GM19099 (cell line): Measurements from ENCODE around the gene ADAMTSL2.

Experiments used
- POLR2A ChIP-seq: IDR thresholded peaks from 3 replicates; pipeline ENCODE4 v1.6.1; 2011; ENCODE audit warnings: low read depth; ENCODE audit not compliant: insufficient read length; ENCODE audit errors: extremely low read depth

Gene ADAMTSL2

GRCh38 chr9:133584559-133585476, 50.3 kb downstream of the ADAMTSL2 start:
- TF ChIP-seq POLR2A, result no peak

DNA sequence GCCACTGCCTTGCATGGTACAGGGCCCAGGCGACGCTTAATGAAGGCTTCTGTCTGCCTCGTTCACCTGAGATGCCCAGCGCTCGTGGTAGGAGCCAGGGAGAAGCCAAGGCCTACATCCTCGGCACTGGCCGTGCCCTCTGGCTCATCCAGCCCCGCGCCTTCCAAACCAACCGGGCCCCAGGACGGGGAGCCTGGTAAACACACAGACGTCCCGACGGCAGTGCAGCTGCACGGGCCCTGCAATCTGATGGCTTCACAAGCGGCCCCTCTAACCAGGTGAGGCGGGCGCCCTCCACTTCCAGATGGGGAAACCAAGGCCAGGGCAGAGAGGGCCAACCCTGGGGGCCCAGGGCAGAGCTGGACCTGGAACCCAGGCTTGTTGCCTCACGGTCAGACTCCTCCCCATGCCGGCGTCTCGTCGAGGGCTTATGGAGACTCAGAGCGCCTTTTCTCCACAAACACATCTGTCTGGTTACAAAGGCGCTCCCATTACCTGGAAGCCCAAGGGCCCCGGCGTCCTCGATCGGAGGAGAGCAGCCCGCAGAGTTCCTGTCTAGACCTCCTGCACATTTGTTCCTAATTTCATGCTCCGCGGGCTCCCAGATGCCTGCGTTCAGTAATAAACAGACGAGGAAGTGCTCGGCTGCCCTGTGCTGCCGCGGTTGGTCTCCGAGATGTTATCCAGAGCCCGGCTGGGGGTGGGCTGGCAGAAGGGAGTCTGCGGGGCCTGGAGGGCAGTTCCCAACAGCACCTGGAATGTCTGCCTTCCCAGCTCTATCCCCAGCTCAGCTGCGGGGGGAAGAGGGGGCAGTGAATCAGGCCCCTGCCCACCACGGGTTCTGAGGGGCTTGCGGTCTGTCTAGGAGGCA, 51.2 kb downstream of the ADAMTSL2 start:
- no peak for TF ChIP-seq POLR2A

- TF ChIP-seq POLR2A, result no peak
Measured at GRCh38 chr9:133587051-133587450, 52.5 kb downstream of the ADAMTSL2 start.

DNA sequence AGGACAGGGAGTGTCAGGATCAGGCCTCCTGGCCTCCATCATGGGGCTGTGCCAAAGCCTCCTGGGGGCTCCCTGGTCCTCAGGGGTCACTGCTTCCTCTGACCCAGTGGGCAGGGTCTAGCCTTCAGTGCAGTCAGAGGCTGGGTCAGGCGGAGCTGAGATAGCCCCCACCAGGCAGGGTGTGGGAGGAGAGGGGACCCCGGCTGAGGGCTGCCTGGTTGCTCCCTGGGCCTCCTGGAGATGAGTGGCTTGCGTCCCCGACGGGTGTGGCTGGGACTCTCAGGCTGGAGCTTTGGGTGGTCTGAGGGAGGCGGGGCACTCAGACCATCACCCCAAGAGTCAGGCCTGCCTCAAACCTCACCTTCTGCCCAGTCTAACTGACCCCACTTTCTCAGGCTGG, 53.0 kb downstream of the ADAMTSL2 start:
- no peak for TF ChIP-seq POLR2A

GRCh38 chr9:133589454-133590227, 55.1 kb downstream of the ADAMTSL2 start:
- TF ChIP-seq POLR2A, result no peak

- no peak for TF ChIP-seq POLR2A
Measured at GRCh38 chr9:133590231-133590855, 55.8 kb downstream of the ADAMTSL2 start.

DNA sequence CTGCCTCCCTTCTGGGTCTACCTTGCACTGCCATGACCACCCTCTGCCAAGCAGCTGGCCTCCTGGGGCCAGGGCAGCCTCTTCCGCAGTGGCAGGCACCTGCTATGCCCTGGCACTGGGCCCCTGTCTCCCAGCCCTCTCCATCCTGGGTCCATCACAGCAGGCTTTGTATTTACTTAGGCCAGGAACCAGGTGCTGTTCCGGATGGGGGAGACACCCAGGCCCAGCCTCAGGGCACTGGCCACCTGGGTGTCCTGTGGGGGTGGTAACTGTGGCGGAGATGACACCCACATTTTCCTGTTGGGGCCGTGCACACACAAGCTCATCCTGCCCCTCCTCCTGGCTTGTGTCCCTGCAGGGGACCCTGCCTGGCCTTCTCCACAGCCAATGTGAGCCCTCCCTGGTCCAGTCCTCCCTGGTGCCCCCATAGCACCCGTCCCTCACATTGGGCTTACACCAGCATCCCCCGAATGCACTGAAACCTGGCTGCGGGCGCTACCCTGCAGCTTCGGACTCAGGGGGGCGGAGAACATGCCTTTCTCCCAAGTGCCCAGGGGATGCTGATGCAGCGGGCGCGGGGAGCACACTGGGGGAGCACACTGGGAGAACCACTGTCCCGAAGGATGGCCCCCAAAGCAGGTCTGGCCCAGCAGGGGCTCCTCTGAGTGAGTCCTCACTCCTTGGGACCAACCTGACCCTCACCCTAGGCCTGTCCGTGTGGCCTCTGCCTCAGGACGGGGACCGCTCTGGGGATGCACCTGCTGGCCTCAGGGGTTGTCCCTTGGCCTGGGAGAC, 56.8 kb downstream of the ADAMTSL2 start:
- no peak for TF ChIP-seq POLR2A

- TF ChIP-seq POLR2A, result no peak
Measured at GRCh38 chr9:133591985-133592384, 57.5 kb downstream of the ADAMTSL2 start.

GRCh38 chr9:133592731-133593409, 58.4 kb downstream of the ADAMTSL2 start:
- no peak for TF ChIP-seq POLR2A

DNA sequence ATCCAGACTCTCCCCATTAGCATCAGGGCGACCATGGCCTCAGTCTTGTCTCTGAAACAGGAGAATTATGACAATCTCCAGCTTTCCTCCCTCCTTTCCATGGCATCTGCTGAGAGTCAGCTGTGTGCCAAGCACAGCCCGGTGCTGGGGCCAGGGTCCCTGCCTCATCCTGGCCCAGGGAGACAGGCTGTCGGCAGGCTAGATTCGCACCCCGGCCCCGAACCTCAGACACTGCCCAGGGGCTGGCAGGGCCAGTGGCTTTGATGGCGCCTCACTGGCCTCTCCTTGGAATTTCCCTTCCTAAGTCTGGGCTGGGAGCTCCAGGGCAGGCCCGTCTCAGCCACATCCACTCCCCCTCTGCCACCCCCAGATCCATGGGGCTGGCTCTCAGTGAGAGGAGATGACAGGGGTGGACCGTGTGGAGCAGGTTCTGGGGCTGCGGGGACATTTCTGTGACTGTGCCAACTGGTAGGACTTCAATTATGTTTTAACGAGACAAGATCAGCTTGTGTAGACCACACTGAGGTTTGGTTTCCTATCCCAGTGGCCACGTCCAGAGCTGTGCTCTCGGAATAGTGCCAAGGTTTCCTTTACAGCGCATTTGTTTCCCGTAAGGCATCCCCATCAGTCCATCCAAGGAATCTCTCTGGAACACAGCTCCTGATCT, 59.2 kb downstream of the ADAMTSL2 start:
- no peak for TF ChIP-seq POLR2A

GRCh38 chr9:133594310-133594709, 59.8 kb downstream of the ADAMTSL2 start:
- no peak for TF ChIP-seq POLR2A

DNA sequence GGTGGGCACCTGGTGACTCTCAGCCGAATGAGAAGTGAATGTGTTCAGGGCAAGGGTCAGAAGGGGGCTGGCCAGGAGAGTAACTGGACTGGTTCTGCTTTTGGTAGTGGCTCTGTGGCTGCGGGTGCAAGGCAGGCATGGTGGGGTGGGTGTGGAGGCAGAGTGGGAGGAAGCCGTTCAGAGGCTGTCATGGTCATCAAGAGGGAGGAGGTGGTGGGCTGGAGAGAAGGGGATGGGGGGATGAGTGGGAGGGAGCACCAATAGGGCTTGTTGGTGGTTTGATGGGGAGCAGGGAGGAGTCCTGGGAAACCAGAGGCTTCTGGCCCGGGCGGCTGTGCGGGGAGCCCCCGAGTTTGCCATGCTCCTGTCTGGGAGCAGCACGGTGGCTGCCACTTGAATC, 61.4 kb downstream of the ADAMTSL2 start:
- no peak for TF ChIP-seq POLR2A
